ENCODE data around the gene ATP5PF. TPM values are rescaled to one million over a fixed set of nuclear protein-coding genes. Genes with fewer than 3 reads are reported as not detected.

ATP5PF gene
- total RNA-seq, 2 donors from 2014 or later, result 126 to 131 TPM

- H3K4me1 ChIP-seq (ENCODE audit: control insufficient read depth, insufficient read depth, low read length), result no peaks in the 10 kb centered on the region
- no peak overlapping the region for H3K9ac ChIP-seq (ENCODE audit: extremely low read depth, low read length, poor library complexity, severe bottlenecking)
- H3K27ac ChIP-seq (ENCODE audit: low read depth, low read length), result no peak overlapping the region
- WGBS, 2 experiments (ENCODE audit: insufficient coverage in 1 of 2, insufficient read length in 1 of 2), result 60% methylated on average over 1 of the region's 1 CpG; no CpG with 5 or more reads in 1 of the 2 experiments
- H3K9me3 ChIP-seq (ENCODE audit: control insufficient read depth, low read length), result no peaks in the 10 kb centered on the region
- Mint-ChIP-seq H3K27me3 (ENCODE audit: insufficient read depth) (no peaks in the 10 kb centered on the region), H3K9me3 (no peaks in the 10 kb centered on the region), H3K4me1 (peaks cover 18% of the 10 kb centered on the region), H3K27ac (no peak overlapping the region), H3K4me3 (peak overlapping the region; percentile 97), H3K36me3 (ENCODE audit: low read depth) (peaks cover 11% of the 10 kb centered on the region)
- H3K36me3 ChIP-seq (ENCODE audit: control insufficient read depth, insufficient read depth, low read length), result no peaks in the 10 kb centered on the region
- H3K4me3 ChIP-seq (ENCODE audit: low read length), result peak overlapping the region; percentile 98
- no peaks in the 10 kb centered on the region for H3K27me3 ChIP-seq (ENCODE audit: control insufficient read depth, insufficient read depth, low read length, poor library complexity, severe bottlenecking)
- TF ChIP-seq, protein P1, sequence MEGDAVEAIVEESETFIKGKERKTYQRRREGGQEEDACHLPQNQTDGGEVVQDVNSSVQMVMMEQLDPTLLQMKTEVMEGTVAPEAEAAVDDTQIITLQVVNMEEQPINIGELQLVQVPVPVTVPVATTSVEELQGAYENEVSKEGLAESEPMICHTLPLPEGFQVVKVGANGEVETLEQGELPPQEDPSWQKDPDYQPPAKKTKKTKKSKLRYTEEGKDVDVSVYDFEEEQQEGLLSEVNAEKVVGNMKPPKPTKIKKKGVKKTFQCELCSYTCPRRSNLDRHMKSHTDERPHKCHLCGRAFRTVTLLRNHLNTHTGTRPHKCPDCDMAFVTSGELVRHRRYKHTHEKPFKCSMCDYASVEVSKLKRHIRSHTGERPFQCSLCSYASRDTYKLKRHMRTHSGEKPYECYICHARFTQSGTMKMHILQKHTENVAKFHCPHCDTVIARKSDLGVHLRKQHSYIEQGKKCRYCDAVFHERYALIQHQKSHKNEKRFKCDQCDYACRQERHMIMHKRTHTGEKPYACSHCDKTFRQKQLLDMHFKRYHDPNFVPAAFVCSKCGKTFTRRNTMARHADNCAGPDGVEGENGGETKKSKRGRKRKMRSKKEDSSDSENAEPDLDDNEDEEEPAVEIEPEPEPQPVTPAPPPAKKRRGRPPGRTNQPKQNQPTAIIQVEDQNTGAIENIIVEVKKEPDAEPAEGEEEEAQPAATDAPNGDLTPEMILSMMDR (conservative IDR thresholded peaks at IDR 0.05), result no peak
- no peak for DNase-seq
Observed at GRCh38 chr21:25737421-25737820, 2.7 kb upstream of the ATP5PF start.

GRCh38 chr21:25735646-25736597, 1.2 kb upstream of the ATP5PF start:
- Histone ChIP-seq H3K9me3 (ENCODE audit: control insufficient read depth, low read length) (no peaks in the 10 kb centered on the region), H3K36me3 (ENCODE audit: control insufficient read depth, insufficient read depth, low read length) (peaks cover 10% of the 10 kb centered on the region), H3K27me3 (ENCODE audit: control insufficient read depth, insufficient read depth, low read length, poor library complexity, severe bottlenecking) (no peaks in the 10 kb centered on the region), H3K4me3 (ENCODE audit: low read length) (peak overlapping the region; percentile 98), H3K9ac (ENCODE audit: extremely low read depth, low read length, poor library complexity, severe bottlenecking) (peak overlapping the region; percentile 91), H3K27ac (ENCODE audit: low read depth, low read length) (peak overlapping the region; percentile 95), H3K4me1 (ENCODE audit: control insufficient read depth, insufficient read depth, low read length) (no peaks in the 10 kb centered on the region)
- Mint-ChIP-seq H3K4me1 (peaks cover 18% of the 10 kb centered on the region), H3K9me3 (no peaks in the 10 kb centered on the region), H3K4me3 (peak overlapping the region; percentile 97), H3K27me3 (ENCODE audit: insufficient read depth) (no peaks in the 10 kb centered on the region), H3K27ac (peak overlapping the region; percentile 95), H3K36me3 (ENCODE audit: low read depth) (peaks cover 1% of the 10 kb centered on the region)
- peak; percentile 89 for DNase-seq
- WGBS, 2 experiments (ENCODE audit: insufficient coverage in 1 of 2, insufficient read length in 1 of 2), result 0% methylated on average over 19 to 46 of the region's 48 CpGs
- TF ChIP-seq, protein P1 (conservative IDR thresholded peaks at IDR 0.05), result no peak

DNA sequence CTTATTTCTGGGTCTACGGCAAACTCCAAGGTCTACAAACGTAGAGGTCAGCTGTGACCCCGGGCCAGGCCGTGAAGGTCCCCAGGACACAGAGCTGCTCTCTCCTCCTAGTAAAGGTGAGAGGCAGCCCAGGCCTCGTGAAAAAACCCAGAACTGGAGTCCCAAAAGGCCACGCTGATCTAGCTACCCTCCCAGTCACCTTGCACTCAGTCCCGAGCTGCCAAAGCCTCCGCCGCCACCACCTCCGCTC, 125 bp downstream of the ATP5PF start:
- Mint-ChIP-seq H3K36me3 (ENCODE audit: low read depth) (peaks cover 8% of the 10 kb centered on the region), H3K27me3 (ENCODE audit: insufficient read depth) (no peaks in the 10 kb centered on the region), H3K4me1 (peaks cover 18% of the 10 kb centered on the region), H3K4me3 (peak overlapping the region; percentile 97), H3K27ac (peak overlapping the region; percentile 100), H3K9me3 (no peaks in the 10 kb centered on the region)
- H3K9me3 ChIP-seq (ENCODE audit: control insufficient read depth, low read length), result no peaks in the 10 kb centered on the region
- H3K9ac ChIP-seq (ENCODE audit: extremely low read depth, low read length, poor library complexity, severe bottlenecking), result peak overlapping the region; percentile 91
- H3K27ac ChIP-seq (ENCODE audit: low read depth, low read length), result peak overlapping the region; percentile 82
- WGBS, 2 experiments (ENCODE audit: insufficient coverage in 1 of 2, insufficient read length in 1 of 2), result 0% methylated on average over 3 to 10 of the region's 10 CpGs
- DNase-seq, result no peak
- no peaks in the 10 kb centered on the region for H3K4me1 ChIP-seq (ENCODE audit: control insufficient read depth, insufficient read depth, low read length)
- peaks cover 17% of the 10 kb centered on the region for H3K36me3 ChIP-seq (ENCODE audit: control insufficient read depth, insufficient read depth, low read length)
- TF ChIP-seq, protein P1 (conservative IDR thresholded peaks at IDR 0.05), result no peak
- no peaks in the 10 kb centered on the region for H3K27me3 ChIP-seq (ENCODE audit: control insufficient read depth, insufficient read depth, low read length, poor library complexity, severe bottlenecking)
- H3K4me3 ChIP-seq (ENCODE audit: low read length), result peak overlapping the region; percentile 98

Data from endodermal cell (in vitro differentiated cells).